Superior temporal gyrus (tissue), 1 donor: ENCODE data around the gene MKS1.

Experiments used
- DNase-seq: peaks from one replicate; pipeline ENCODE4 v3.0.0-alpha.2; 2016; ENCODE audit errors: extremely low spot score

Gene MKS1

DNA sequence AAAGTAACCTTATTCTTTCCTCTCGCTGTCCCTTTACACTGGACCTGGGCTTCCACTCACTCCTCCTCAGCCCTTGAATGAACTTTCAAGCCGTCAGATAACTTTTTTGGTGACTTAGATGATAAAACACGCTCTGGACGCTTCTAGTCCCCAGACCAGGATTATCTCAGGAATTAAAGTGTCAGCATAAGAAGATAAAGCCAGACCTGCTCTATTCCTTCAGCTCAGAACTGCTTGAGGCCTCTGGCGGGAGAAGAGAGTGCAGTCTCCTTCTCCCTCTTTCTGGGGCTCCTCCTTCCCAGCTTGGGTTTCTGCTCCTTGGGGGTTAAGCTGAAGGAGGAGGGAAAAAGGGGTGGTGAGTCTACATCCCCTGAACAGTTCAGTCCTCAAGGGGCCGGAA lies 25.9 kb upstream of the MKS1 start:
- no peak for DNase-seq

DNA sequence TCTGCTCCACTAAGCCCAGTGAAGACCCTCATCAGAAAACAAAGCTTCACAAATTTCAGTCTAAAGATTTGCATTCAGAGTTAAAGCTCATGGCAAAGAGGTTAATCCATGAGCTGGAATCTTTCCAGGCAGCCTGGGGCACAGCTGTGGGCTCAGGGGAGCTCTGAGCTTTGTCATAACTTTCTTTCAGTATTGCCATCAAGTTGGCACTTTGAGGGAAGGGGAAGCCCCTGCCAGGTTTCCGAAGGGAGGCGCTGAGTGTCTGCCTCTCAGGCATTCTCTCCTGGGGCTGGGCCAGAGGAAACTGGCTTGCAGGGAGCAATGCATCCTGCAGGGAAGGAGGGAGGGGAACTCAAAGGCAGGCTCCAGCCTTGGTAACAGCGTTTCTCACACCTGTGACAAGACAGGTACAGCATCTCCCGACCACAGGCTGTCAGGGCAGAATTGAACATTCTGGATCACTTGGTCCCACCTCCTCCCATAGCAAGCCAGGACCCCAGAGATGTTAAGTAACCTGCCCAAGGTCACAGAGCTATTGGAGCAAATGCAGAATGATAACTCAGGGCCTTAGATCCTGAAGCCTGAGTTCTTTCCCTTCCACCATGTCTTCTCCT lies 23.2 kb upstream of the MKS1 start:
- no peak for DNase-seq

- DNase-seq = no peak
Observed at GRCh38 chr17:58239987-58240386, 20.9 kb upstream of the MKS1 start.

DNA sequence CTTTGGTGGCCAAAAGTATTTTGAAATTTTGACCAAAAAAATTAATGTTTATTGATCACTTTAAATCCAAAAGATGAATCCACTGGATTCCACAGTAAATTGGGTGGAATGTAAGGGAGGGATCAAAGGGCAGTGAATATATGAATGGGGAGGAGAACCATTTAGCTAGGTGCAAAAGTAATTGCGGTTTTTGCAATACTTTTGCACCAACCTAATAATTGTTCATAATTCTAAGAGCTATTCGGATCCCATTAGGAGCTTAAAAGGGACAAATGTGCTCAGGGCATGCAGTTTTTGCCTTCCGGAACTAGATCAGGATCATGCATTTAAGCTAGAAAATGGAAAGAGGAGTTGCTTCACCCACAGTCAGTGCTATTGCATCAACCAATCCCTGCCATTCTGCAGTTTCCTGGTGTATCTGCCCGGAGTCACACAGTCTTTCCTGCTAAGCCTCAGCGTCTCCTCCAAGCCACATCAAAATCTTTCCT lies 19.1 kb upstream of the MKS1 start, which contains the start of gene LPO:
TSS of gene LPO (plus strand) at position 438 of the 488 bp plus-strand sequence. CDS start 4,396 bp downstream, outside the sequence.
- DNase-seq = no peak

- DNase-seq = no peak
Observed at GRCh38 chr17:58236394-58236793, 17.3 kb upstream of the MKS1 start.

- DNase-seq = no peak
Observed at GRCh38 chr17:58235821-58236220, 16.8 kb upstream of the MKS1 start.

GRCh38 chr17:58234512-58234911 lies 15.5 kb upstream of the MKS1 start:
- DNase-seq = no peak

GRCh38 chr17:58233543-58233942 lies 14.5 kb upstream of the MKS1 start:
- no peak for DNase-seq

DNA sequence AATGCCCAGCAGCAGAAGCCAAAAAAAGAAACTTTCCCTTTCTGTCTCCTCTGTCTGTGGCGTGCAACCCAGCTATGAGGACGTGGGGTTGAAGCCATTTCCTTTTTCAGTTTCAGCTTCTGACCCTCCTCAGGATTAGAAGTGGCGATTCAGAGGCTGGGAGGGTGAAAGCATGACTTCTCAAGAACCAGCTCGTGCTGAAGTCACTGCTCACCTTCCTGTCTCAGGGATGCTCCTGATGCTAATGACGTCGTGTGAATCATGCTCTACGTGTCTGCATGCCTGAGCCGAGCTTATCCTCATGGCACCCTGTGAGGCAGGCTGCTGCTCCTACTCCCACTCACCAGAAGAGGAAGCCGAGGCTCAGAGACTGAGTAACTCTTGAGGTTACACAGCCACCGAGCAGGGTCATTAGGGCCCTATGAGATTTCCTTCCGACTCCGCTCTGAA lies 13.7 kb upstream of the MKS1 start:
- DNase-seq = no peak

- no peak for DNase-seq
Observed at GRCh38 chr17:58231641-58232040, 12.6 kb upstream of the MKS1 start.

DNA sequence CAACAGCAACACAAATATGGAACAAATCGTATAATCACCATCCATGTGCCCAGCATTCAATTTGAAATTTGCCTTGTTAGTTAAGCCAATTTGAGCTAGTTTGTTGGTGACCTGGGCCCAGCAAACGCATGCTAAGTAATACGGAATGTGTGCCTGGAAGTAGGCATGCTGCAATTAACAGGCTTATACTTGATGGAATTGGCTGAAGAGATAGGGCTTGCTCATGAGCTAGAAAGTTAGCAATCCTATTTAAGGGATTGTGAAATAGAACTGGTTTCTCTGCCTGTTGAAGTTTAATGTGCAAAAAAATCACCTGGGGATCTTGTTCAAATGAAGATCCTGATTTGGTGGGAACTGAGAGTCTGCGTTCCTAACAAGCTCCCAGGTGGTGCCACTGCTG lies 10.8 kb upstream of the MKS1 start:
- no peak for DNase-seq

GRCh38 chr17:58229384-58229783 lies 10.3 kb upstream of the MKS1 start:
- DNase-seq = no peak

- DNase-seq = no peak
Observed at GRCh38 chr17:58228679-58229078, 9.6 kb upstream of the MKS1 start.

DNA sequence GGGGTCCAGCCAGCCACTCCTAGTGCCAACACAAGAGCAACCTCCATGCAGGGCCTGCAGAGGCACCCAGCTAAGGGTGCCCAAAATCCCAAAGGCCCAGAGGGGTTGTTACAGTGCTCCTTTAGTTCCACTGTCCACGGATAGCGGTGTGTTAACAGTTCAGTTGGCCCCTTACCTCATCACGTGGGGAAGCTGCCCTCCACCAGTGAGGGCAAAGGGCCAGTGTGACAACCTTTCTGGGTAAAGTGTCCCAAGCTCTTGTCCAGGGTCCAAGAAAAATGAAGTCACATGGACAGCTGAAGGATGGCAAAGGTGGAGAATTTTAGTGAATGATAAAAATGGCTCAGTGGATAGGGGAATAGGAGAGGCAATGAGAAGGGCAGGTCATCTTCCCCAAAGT lies 8.7 kb upstream of the MKS1 start:
- DNase-seq = no peak

GRCh38 chr17:58224315-58224714 lies 5.3 kb upstream of the MKS1 start:
- no peak for DNase-seq

DNA sequence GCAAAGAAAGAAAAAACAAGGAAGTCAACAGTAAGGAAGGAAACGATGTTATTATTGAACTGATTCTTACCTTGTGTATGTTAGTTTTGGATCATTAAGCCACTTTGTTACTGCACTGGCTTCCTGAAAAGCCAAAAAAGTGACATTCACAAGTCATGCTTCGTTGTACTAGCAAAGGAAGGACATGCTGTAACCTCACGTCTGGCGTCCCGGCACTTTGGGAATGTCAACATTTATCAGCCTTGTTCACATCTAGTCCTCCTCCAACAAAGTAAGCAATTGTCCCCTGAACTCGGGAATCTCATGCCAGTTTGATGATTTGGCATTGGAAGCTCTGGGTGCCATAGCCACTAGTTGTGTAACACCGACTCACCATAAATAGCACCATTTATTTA lies 731 bp upstream of the MKS1 start:
- no peak for DNase-seq

GRCh38 chr17:58217766-58218165 lies 1.3 kb downstream of the MKS1 start:
- DNase-seq = no peak

DNA sequence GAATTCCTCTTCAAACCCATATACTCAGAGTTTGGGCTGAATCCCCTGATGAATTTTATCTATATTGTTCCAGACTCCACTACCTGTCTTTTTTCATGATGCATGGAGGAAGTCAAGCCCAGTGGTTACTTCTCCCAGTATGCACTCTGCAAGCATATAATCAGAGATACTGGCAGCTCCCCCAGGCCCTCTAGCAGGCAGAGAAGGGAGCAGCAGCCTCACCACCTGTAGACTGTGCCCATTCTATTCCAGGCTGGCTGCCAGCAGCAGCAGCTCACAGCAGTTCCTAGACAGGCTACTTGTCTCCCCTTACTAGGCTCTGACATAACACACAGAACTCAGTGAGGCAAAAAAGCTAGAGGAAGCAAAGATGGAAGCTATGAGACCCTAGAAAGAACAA lies 3.4 kb downstream of the MKS1 start:
- no peak for DNase-seq

DNA sequence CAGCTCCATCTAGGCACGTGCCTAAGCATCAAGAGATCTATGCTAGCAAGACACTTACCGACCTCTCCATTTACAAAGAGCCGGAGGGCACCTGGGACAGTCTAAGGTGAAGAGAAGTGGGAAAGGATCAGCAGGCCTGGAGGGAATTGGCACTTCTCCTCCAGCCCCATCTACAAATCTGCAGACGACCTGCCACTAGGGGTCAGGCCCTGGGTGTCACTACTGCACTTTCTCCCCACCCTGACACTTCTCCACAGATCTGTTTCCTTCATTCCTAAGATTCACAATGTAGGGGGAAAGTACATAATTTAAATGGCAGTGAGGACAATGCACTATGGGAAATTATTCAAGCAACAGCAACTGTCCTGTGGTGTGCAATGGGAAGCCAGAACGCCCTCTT lies 8.1 kb downstream of the MKS1 start:
- DNase-seq = no peak

- DNase-seq = no peak
Observed at GRCh38 chr17:58208344-58208743, 10.7 kb downstream of the MKS1 start.

GRCh38 chr17:58207451-58207850 lies 11.6 kb downstream of the MKS1 start:
- no peak for DNase-seq

GRCh38 chr17:58205936-58206335 lies 13.1 kb downstream of the MKS1 start:
- DNase-seq = no peak

DNA sequence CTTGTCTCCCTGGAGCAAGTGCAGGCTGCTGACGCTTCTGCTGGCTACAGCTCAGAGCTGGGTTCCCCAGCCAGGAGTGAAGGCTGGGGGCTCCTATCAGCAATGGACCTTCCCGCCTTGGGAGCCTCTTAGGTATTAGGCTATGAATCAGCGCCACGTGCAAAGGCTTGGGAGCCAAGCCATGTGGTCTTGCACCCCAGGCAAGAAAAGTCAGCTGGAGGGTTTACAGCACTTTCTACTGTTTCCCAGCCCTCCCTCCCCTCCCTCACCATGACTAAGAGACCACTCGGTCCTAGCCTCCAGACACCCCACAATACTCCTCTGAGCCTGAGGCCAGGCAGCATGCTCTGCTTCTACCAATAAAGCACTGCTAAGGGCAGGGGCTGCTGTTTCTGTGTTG lies 14.3 kb downstream of the MKS1 start:
- no peak for DNase-seq

GRCh38 chr17:58202859-58203258 lies 16.2 kb downstream of the MKS1 start:
- no peak for DNase-seq
